ENCODE results near the gene RCSD1.

DNA sequence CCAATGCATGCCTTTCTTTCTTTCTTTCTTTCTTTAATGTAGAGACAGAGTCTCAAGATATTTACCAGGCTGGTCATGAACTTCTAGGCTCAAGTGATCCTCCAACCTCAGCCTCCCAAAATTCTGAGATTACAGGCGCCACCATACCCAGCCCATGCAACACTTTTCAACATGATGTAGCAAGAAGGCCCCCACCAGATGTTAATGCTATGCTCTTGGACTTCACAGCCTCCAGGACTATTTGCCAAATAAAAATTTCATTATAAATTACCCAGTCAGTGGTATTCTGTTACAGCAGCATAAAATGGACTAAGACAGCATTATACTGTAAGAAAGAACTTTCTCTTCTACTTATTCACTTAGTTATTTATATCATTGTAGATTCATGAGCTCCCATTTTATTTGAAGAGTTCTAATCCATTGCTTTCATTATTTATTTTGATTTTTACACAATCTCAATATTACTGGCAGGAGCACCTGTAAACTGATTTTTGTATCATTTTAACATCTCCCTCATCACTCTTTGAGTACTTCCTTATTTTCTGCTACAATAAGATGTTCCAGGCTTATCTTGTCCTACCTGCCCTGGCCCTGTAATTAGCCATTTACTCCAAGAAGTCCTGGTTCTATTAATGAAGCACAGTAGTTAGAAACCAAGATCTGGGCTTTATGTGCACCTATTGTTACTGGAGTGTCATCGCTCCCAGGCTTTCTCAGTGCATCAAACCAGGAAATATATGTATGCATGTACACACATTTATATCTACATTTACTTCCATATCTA, 4.8 kb upstream of the RCSD1 start:
- TF ChIP-seq, protein P1, sequence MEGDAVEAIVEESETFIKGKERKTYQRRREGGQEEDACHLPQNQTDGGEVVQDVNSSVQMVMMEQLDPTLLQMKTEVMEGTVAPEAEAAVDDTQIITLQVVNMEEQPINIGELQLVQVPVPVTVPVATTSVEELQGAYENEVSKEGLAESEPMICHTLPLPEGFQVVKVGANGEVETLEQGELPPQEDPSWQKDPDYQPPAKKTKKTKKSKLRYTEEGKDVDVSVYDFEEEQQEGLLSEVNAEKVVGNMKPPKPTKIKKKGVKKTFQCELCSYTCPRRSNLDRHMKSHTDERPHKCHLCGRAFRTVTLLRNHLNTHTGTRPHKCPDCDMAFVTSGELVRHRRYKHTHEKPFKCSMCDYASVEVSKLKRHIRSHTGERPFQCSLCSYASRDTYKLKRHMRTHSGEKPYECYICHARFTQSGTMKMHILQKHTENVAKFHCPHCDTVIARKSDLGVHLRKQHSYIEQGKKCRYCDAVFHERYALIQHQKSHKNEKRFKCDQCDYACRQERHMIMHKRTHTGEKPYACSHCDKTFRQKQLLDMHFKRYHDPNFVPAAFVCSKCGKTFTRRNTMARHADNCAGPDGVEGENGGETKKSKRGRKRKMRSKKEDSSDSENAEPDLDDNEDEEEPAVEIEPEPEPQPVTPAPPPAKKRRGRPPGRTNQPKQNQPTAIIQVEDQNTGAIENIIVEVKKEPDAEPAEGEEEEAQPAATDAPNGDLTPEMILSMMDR (IDR thresholded peaks at IDR 0.05), result no peak
- TF ChIP-seq USF2 (CRISPR knock-in tag; IDR thresholded peaks at IDR 0.05) (no peak), NR3C1 (CRISPR knock-in tag; conservative IDR thresholded peaks at IDR 0.05; ENCODE audit: low read depth) (no peak)

Measured in WTC11 (cell line).